Naive thymus-derived CD8-positive, alpha-beta T cell (primary cell): ENCODE results near the gene SHISAL1. TPM values are rescaled to one million over a fixed set of nuclear protein-coding genes. Genes with fewer than 3 reads are reported as not detected.
A peak's percentile ranks its signal among the peaks of the same experiment; 100 is the strongest.

Experiments used
- ATAC-seq, 2 donors: fragments of 150-1000 bp; cut with Tn5 transposase in 1 of 2; sonication (Bioruptor Pico), chemical (Tn5 transposase) in 1 of 2; 1 replicate in 1 of 2; 2 replicates in 1 of 2; pipeline ENCODE4 v1.10.0; 2021; ENCODE audit warnings: mild to moderate bottlenecking in 2 of 2, moderate library complexity in 2 of 2
- POLR2A ChIA-PET: fragments of 350-600 bp; sonication (Branson Sonifier 250); formaldehyde crosslinking; loops from one replicate; lab custom pipeline; 2021; ENCODE audit warnings: antibody characterized with exemption; lab: Charles Lee
- DNase-seq, 10 donors: peaks; one replicate each; pipeline versions ENCODE4 v3.0.0 to v3.0.0-alpha.2; 2020 to 2022
- H3K27ac Mint-ChIP-seq, 10 donors: one replicate each; pipeline ENCODE4 v1.8.0; 2020 to 2022; ENCODE audit warnings: mild to moderate bottlenecking in 10 of 10, mixed read lengths in 10 of 10, moderate library complexity in 4 of 10, inconsistent platforms in 1 of 10
- H3K27me3 Mint-ChIP-seq, 5 donors: one replicate each; pipeline ENCODE4 v1.8.0; 2021 to 2022; ENCODE audit warnings: mixed read lengths in 5 of 5
- H3K36me3 Mint-ChIP-seq, 3 donors: one replicate each; pipeline ENCODE4 v1.8.0; 2020 to 2022; ENCODE audit warnings: mixed read lengths in 3 of 3, mild to moderate bottlenecking in 2 of 3, inconsistent platforms in 1 of 3
- H3K4me1 Mint-ChIP-seq, 4 donors: one replicate each; pipeline ENCODE4 v1.8.0; 2021 to 2022; ENCODE audit warnings: mixed read lengths in 4 of 4
- H3K4me3 Mint-ChIP-seq, 10 donors: one replicate each; pipeline ENCODE4 v1.8.0; 2020 to 2022; ENCODE audit warnings: mild to moderate bottlenecking in 10 of 10, mixed read lengths in 10 of 10, moderate library complexity in 6 of 10, inconsistent platforms in 1 of 10
- H3K9me3 Mint-ChIP-seq, 9 donors: one replicate each; pipeline ENCODE4 v1.8.0; 2020 to 2022; ENCODE audit warnings: mixed read lengths in 9 of 9, mild to moderate bottlenecking in 3 of 9, inconsistent platforms in 1 of 9, moderate library complexity in 1 of 9
- polyA plus RNA-seq, 3 donors: library from polyadenylated mRNA; unstranded; fragments of 300-500 nt; fragmentation: Illumina TruSeq; gene quantifications; one replicate each; pipeline ENCODE4 v1.2.3, GENCODE V29; 2021
- total RNA-seq, 8 experiments: library from RNA in 2 of 8; stranded (reverse) in 2 of 8; gene quantifications; one replicate each; pipeline ENCODE4 v1.2.3 and lab custom pipeline; 2021 to 2026

The SHISAL1 gene
- total and polyA plus RNA-seq, 5 experiments from 2014 or later = not detected

GRCh38 chr22:44220727-44221680 is 91.7 kb downstream of the SHISAL1 start:
- H3K27me3 Mint-ChIP-seq = peaks cover 8 to 10% (median 9%) of the 10 kb centered on the region in 5 donors
- no peak for DNase-seq
- H3K4me1 Mint-ChIP-seq = peaks cover 0 to 8% (median 0%) of the 10 kb centered on the region in 4 donors
- H3K9me3 Mint-ChIP-seq = peaks cover 0 to 2% (median 0%) of the 10 kb centered on the region in 9 donors
- POLR2A ChIA-PET = no interaction called here
- H3K4me3 Mint-ChIP-seq = no peak overlapping the region
- H3K27ac Mint-ChIP-seq = no peak overlapping the region
- no peaks in the 10 kb centered on the region for H3K36me3 Mint-ChIP-seq
- ATAC-seq = no peak

- Mint-ChIP-seq H3K27ac (no peak overlapping the region), H3K27me3 (peaks cover 0 to 5% (median 0%) of the 10 kb centered on the region in 5 donors), H3K4me1 (peaks cover 0 to 3% (median 0%) of the 10 kb centered on the region in 4 donors), H3K9me3 (peaks cover 0 to 2% (median 0%) of the 10 kb centered on the region in 9 donors), H3K36me3 (peaks cover 0 to 2% (median 0%) of the 10 kb centered on the region in 3 donors), H3K4me3 (no peak overlapping the region)
- POLR2A ChIA-PET = no interaction called here
- no peak for ATAC-seq
- no peak for DNase-seq
These were observed 93.5 kb downstream of the SHISAL1 start for GRCh38 chr22:44219101-44219870.

GRCh38 chr22:44218071-44218470 is 94.7 kb downstream of the SHISAL1 start:
- no peak overlapping the region for H3K4me3 Mint-ChIP-seq
- peaks cover 0 to 2% (median 0%) of the 10 kb centered on the region in 9 donors for H3K9me3 Mint-ChIP-seq
- H3K27me3 Mint-ChIP-seq = peaks cover 0 to 3% (median 0%) of the 10 kb centered on the region in 5 donors
- peak overlapping the region in 2 of 10 donors; percentile 31 to 38 for H3K27ac Mint-ChIP-seq
- DNase-seq = no peak
- POLR2A ChIA-PET = interaction anchor here (0.6 kb wide), 1 partner anchor 37 kb away, joined by 3 read pairs; no protein-coding TSS in a partner anchor
- ATAC-seq = no peak
- peaks cover 0 to 2% (median 0%) of the 10 kb centered on the region in 3 donors for H3K36me3 Mint-ChIP-seq
- no peaks in the 10 kb centered on the region for H3K4me1 Mint-ChIP-seq

DNA sequence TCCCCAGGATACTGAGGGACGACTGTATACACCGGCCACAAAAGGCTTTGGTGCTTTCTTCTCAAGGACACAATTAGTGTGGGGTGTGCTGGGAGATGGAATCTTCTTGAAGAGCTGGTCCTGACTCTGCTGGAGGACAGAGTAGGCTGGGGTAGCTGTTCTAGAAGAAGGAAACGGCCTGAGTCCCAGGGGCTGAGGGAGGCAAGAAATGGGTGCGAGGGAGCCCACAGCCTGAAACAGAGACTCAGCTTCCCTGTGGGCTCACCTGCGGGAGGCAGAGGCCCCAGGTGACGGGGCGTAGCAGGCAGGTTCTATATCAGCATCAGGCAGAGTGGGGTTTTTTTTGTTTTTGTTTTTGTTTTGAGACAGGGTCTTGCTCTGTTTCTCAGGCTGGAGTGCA is 95.4 kb downstream of the SHISAL1 start:
- no peak for ATAC-seq
- Mint-ChIP-seq H3K27me3 (peaks cover 0 to 2% (median 0%) of the 10 kb centered on the region in 5 donors), H3K4me1 (no peaks in the 10 kb centered on the region), H3K9me3 (peaks cover 0 to 2% (median 0%) of the 10 kb centered on the region in 9 donors), H3K36me3 (peaks cover 0 to 2% (median 0%) of the 10 kb centered on the region in 3 donors), H3K4me3 (no peak overlapping the region), H3K27ac (peak overlapping the region in 2 of 10 donors; percentile 20 to 63)
- POLR2A ChIA-PET = interaction anchor here (0.6 kb wide), 1 partner anchor 36 kb away, joined by 3 read pairs; no protein-coding TSS in a partner anchor
- no peak for DNase-seq

DNA sequence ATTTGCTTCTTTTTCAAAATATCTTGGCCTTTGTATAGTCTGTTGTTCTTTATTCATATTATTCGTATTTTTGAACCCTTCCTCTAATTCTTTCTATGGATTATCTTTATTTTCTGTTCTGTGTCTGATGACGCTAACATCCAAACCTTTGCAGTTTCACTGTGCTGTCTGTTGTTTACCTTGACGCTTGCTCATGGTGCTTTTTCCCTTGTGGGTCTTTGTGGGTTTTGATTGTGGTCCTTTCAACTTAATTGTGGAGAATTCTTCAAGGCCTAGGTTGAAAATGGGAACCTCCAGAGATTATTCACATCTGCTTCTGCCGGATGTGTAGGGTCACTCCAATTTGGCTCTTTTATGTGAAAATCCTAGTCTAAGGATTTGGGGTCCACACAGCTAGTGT is 97.5 kb downstream of the SHISAL1 start:
- Mint-ChIP-seq H3K4me3 (no peak overlapping the region), H3K27ac (no peak overlapping the region), H3K4me1 (peaks cover 0 to 8% (median 4%) of the 10 kb centered on the region in 4 donors), H3K27me3 (no peaks in the 10 kb centered on the region), H3K9me3 (peaks cover 0 to 12% (median 2%) of the 10 kb centered on the region in 9 donors), H3K36me3 (peaks cover 4 to 11% (median 8%) of the 10 kb centered on the region in 3 donors)
- ATAC-seq (no peak), DNase-seq (no peak)
- POLR2A ChIA-PET = no interaction called here

DNA sequence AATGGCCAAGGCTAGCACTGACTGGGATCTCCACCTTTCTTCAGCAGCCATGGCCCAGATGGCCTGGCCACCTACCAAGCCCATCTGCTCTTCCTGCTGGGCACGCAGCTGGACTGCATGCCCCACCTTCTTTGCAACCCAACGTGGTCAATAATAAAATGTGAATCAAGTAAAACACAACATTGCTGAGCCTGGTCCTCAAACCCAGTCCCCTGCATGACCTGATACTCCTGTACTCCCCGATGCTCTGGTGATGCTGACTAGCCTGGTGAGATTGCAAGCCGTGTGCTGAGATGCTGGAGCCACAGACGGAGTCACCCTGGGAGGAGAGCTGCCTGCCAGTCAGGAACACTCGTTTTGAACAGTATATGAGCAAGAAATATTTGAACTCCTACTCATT is 98.0 kb downstream of the SHISAL1 start:
- Mint-ChIP-seq H3K4me3 (no peak overlapping the region), H3K36me3 (peaks cover 7 to 17% (median 13%) of the 10 kb centered on the region in 3 donors), H3K4me1 (peaks cover 3 to 8% (median 4%) of the 10 kb centered on the region in 4 donors), H3K27me3 (no peaks in the 10 kb centered on the region), H3K9me3 (peaks cover 0 to 18% (median 6%) of the 10 kb centered on the region in 9 donors), H3K27ac (no peak overlapping the region)
- ATAC-seq = no peak
- DNase-seq = no peak
- POLR2A ChIA-PET = no interaction called here

- DNase-seq = no peak
- Mint-ChIP-seq H3K4me3 (no peak overlapping the region), H3K27me3 (no peaks in the 10 kb centered on the region), H3K4me1 (peaks cover 3 to 8% (median 6%) of the 10 kb centered on the region in 4 donors), H3K36me3 (peaks cover 11 to 22% (median 19%) of the 10 kb centered on the region in 3 donors), H3K9me3 (peaks cover 0 to 23% (median 10%) of the 10 kb centered on the region in 9 donors), H3K27ac (no peak overlapping the region)
- ATAC-seq = no peak
- POLR2A ChIA-PET = no interaction called here
These were observed 98.6 kb downstream of the SHISAL1 start for GRCh38 chr22:44214187-44214586.

- Mint-ChIP-seq H3K4me3 (no peak overlapping the region), H3K27me3 (no peaks in the 10 kb centered on the region), H3K36me3 (peaks cover 13 to 27% (median 24%) of the 10 kb centered on the region in 3 donors), H3K4me1 (peaks cover 3 to 11% (median 8%) of the 10 kb centered on the region in 4 donors), H3K27ac (no peak overlapping the region), H3K9me3 (peaks cover 0 to 25% (median 13%) of the 10 kb centered on the region in 9 donors)
- POLR2A ChIA-PET = no interaction called here
- ATAC-seq (no peak), DNase-seq (no peak)
These were observed 99.2 kb downstream of the SHISAL1 start for GRCh38 chr22:44213489-44214043.

GRCh38 chr22:44212936-44213335 is 99.8 kb downstream of the SHISAL1 start:
- Mint-ChIP-seq H3K4me1 (peaks cover 7 to 18% (median 11%) of the 10 kb centered on the region in 4 donors), H3K27ac (no peak overlapping the region), H3K27me3 (no peaks in the 10 kb centered on the region), H3K4me3 (no peak overlapping the region), H3K9me3 (peaks cover 0 to 25% (median 13%) of the 10 kb centered on the region in 9 donors), H3K36me3 (peaks cover 13 to 27% (median 24%) of the 10 kb centered on the region in 3 donors)
- POLR2A ChIA-PET = no interaction called here
- no peak for DNase-seq
- no peak for ATAC-seq

- POLR2A ChIA-PET = interaction anchor here (1.3 kb wide), 1 partner anchor 30 kb away, joined by 4 read pairs; no protein-coding TSS in a partner anchor
- no peaks in the 10 kb centered on the region for H3K27me3 Mint-ChIP-seq
- H3K36me3 Mint-ChIP-seq = peaks cover 13 to 27% (median 24%) of the 10 kb centered on the region in 3 donors
- no peak overlapping the region for H3K4me3 Mint-ChIP-seq
- peaks cover 8 to 21% (median 13%) of the 10 kb centered on the region in 4 donors for H3K4me1 Mint-ChIP-seq
- no peak for DNase-seq
- peak overlapping the region in 4 of 10 donors; percentile 14 to 76 (median 40) for H3K27ac Mint-ChIP-seq
- no peak for ATAC-seq
- peaks cover 0 to 25% (median 13%) of the 10 kb centered on the region in 9 donors for H3K9me3 Mint-ChIP-seq
These were observed 100.5 kb downstream of the SHISAL1 start for GRCh38 chr22:44211946-44212930.
